B cell (primary cell): Measurements from ENCODE around the gene SAP130.

Experiments
- CTCF ChIP-seq: fragments of 200-600 bp; IDR thresholded peaks from one replicate; pipeline ENCODE4 v1.8.0; 2022; ENCODE audit warnings: antibody characterized with exemption, mild to moderate bottlenecking
- EZH2 ChIP-seq: IDR thresholded peaks from 2 replicates; pipeline ENCODE4 v1.6.1; 2012; ENCODE audit warnings: borderline replicate concordance, low read depth, mild to moderate bottlenecking, moderate library complexity, low read length; ENCODE audit not compliant: insufficient read depth, poor library complexity, severe bottlenecking

- TF ChIP-seq CTCF (no peak), EZH2 (no peak)
Observed at GRCh38 chr2:127927384-127927783, 100.5 kb downstream of the SAP130 start.
